ENCODE data around the gene CYP2C18. TPM values are rescaled to one million over a fixed set of nuclear protein-coding genes. Genes with fewer than 3 reads are reported as not detected.
"Not testable (repeated sequence)": the region's sequence is repeated elsewhere in the genome, so short reads cannot be mapped to it uniquely, and the experiment has no call there.

CYP2C18 gene
- 0.15 TPM for polyA plus RNA-seq (2013, experiment 1 of 2)
- polyA plus RNA-seq (2013, experiment 2 of 2), result not detected

GRCh38 chr10:94683214-94684054 lies at the start of gene CYP2C18:
Gene CYP2C18 (plus strand): TSS chr10:94683729. CDS start chr10:94683820, 91 bp downstream.
- Histone ChIP-seq H3K27ac (ENCODE audit: low read depth, low read length, severe bottlenecking) (no peak within 1 kb of the TSS), H3K4me3 (ENCODE audit: extremely low read depth, insufficient read depth, low read length, poor library complexity, severe bottlenecking) (no peak within 1 kb of the TSS), H3K4me1 (ENCODE audit: control insufficient read depth, insufficient read depth, low read length, poor library complexity, severe bottlenecking) (no peaks in the 10 kb centered on the region), H3K9me3 (ENCODE audit: control insufficient read depth, low read length) (no peaks in the 10 kb centered on the region), H3K36me3 (ENCODE audit: control insufficient read depth, insufficient read depth, low read length) (no peaks in the 10 kb centered on the region)
- 85 to 90% methylated on average over 6 to 8 of the region's 10 CpGs for WGBS, 2 experiments (ENCODE audit: insufficient coverage in 2 of 2)

DNA sequence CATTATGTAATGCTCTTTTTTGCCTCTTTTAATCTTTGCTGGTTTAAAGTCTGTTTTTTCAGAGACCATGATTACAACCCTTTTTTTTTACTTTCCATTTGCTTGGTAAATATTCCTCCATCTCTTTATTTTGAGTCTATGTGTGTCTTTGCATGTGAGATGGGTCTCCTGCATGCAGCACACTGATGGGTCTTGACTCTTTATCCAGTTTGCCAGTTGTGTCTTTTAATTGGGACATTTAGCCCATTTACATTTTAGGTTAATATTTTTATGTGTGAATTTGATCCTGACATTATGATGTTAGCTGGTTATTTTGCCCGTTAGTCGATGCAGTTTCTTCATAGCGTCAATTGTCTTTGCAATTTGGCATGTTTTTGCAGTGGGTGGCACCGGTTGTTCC lies 45.4 kb upstream of the CYP2C18 start:
- H3K36me3 ChIP-seq (ENCODE audit: control insufficient read depth, insufficient read depth, low read length); H3K27ac ChIP-seq (ENCODE audit: low read depth, low read length, severe bottlenecking); H3K4me1 ChIP-seq (ENCODE audit: control insufficient read depth, insufficient read depth, low read length, poor library complexity, severe bottlenecking); H3K4me3 ChIP-seq (ENCODE audit: extremely low read depth, insufficient read depth, low read length, poor library complexity, severe bottlenecking): not testable (repeated sequence)
- H3K9me3 ChIP-seq (ENCODE audit: control insufficient read depth, low read length), result peaks cover 17% of the 10 kb centered on the region
- 90 to 96% methylated on average over 4 of the region's 4 CpGs for WGBS, 2 experiments (ENCODE audit: insufficient coverage in 2 of 2)

GRCh38 chr10:94639902-94640301 lies 43.6 kb upstream of the CYP2C18 start:
- WGBS, 2 experiments (ENCODE audit: insufficient coverage in 2 of 2), result 97 to 100% methylated on average over 2 to 3 of the region's 8 CpGs
- Histone ChIP-seq H3K4me3 (ENCODE audit: extremely low read depth, insufficient read depth, low read length, poor library complexity, severe bottlenecking) (no peak overlapping the region), H3K27ac (ENCODE audit: low read depth, low read length, severe bottlenecking) (no peak overlapping the region), H3K9me3 (ENCODE audit: control insufficient read depth, low read length) (peaks cover 13% of the 10 kb centered on the region), H3K4me1 (ENCODE audit: control insufficient read depth, insufficient read depth, low read length, poor library complexity, severe bottlenecking) (no peaks in the 10 kb centered on the region), H3K36me3 (ENCODE audit: control insufficient read depth, insufficient read depth, low read length) (no peaks in the 10 kb centered on the region)

- Histone ChIP-seq H3K36me3 (ENCODE audit: control insufficient read depth, insufficient read depth, low read length) (no peaks in the 10 kb centered on the region), H3K4me1 (ENCODE audit: control insufficient read depth, insufficient read depth, low read length, poor library complexity, severe bottlenecking) (no peaks in the 10 kb centered on the region)
- 82 to 100% methylated on average over 1 to 2 of the region's 3 CpGs for WGBS, 2 experiments (ENCODE audit: insufficient coverage in 2 of 2)
Measured at GRCh38 chr10:94640562-94640961, 43.0 kb upstream of the CYP2C18 start.

GRCh38 chr10:94641480-94641879 lies 42.0 kb upstream of the CYP2C18 start:
- H3K4me1 ChIP-seq (ENCODE audit: control insufficient read depth, insufficient read depth, low read length, poor library complexity, severe bottlenecking), result no peaks in the 10 kb centered on the region
- H3K4me3 ChIP-seq (ENCODE audit: extremely low read depth, insufficient read depth, low read length, poor library complexity, severe bottlenecking), result no peak overlapping the region
- WGBS, 2 experiments (ENCODE audit: insufficient coverage in 2 of 2), result 75 to 89% methylated on average over 2 of the region's 4 CpGs
- H3K9me3 ChIP-seq (ENCODE audit: control insufficient read depth, low read length), result peaks cover 13% of the 10 kb centered on the region
- no peaks in the 10 kb centered on the region for H3K36me3 ChIP-seq (ENCODE audit: control insufficient read depth, insufficient read depth, low read length)
- H3K27ac ChIP-seq (ENCODE audit: low read depth, low read length, severe bottlenecking), result no peak overlapping the region

More at GRCh38 chr10:94640562-94640961, 43.0 kb upstream of the CYP2C18 start:
- no peak overlapping the region for H3K27ac ChIP-seq (ENCODE audit: low read depth, low read length, severe bottlenecking)
- H3K4me3 ChIP-seq (ENCODE audit: extremely low read depth, insufficient read depth, low read length, poor library complexity, severe bottlenecking), result no peak overlapping the region
- H3K9me3 ChIP-seq (ENCODE audit: control insufficient read depth, low read length), result peaks cover 13% of the 10 kb centered on the region

DNA sequence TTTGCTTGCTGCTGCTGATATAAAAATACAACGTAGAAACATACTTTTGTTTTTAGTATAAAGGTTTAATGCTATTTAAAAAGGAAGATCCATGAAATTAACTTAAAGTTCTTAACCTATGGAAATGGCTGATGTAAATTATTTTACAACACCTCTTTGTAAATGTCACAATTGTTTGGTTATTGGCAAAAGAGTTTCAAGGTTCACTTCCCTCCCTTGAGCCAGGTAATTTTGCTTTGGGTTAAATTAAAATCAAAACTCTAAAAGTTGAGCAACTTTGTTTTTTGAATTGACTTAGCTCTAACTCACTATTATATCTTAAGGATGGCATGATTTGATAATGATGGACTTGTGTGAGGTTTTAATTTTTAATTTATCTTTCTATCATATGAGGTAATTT lies 39.2 kb upstream of the CYP2C18 start:
- H3K4me3 ChIP-seq (ENCODE audit: extremely low read depth, insufficient read depth, low read length, poor library complexity, severe bottlenecking), result no peak overlapping the region
- WGBS, 2 experiments (ENCODE audit: insufficient coverage in 2 of 2), result no CpG with 5 or more reads among the region's 1 CpG
- H3K9me3 ChIP-seq (ENCODE audit: control insufficient read depth, low read length), result peaks cover 3% of the 10 kb centered on the region
- no peaks in the 10 kb centered on the region for H3K4me1 ChIP-seq (ENCODE audit: control insufficient read depth, insufficient read depth, low read length, poor library complexity, severe bottlenecking)
- no peaks in the 10 kb centered on the region for H3K36me3 ChIP-seq (ENCODE audit: control insufficient read depth, insufficient read depth, low read length)
- no peak overlapping the region for H3K27ac ChIP-seq (ENCODE audit: low read depth, low read length, severe bottlenecking)

- Histone ChIP-seq H3K9me3 (ENCODE audit: control insufficient read depth, low read length) (no peaks in the 10 kb centered on the region), H3K4me1 (ENCODE audit: control insufficient read depth, insufficient read depth, low read length, poor library complexity, severe bottlenecking) (no peaks in the 10 kb centered on the region), H3K4me3 (ENCODE audit: extremely low read depth, insufficient read depth, low read length, poor library complexity, severe bottlenecking) (no peak overlapping the region), H3K27ac (ENCODE audit: low read depth, low read length, severe bottlenecking) (no peak overlapping the region), H3K36me3 (ENCODE audit: control insufficient read depth, insufficient read depth, low read length) (no peaks in the 10 kb centered on the region)
- 100% methylated on average over 1 of the region's 2 CpGs; no CpG with 5 or more reads in 1 of the 2 experiments for WGBS, 2 experiments (ENCODE audit: insufficient coverage in 2 of 2)
Measured at GRCh38 chr10:94645285-94645684, 38.2 kb upstream of the CYP2C18 start.

DNA sequence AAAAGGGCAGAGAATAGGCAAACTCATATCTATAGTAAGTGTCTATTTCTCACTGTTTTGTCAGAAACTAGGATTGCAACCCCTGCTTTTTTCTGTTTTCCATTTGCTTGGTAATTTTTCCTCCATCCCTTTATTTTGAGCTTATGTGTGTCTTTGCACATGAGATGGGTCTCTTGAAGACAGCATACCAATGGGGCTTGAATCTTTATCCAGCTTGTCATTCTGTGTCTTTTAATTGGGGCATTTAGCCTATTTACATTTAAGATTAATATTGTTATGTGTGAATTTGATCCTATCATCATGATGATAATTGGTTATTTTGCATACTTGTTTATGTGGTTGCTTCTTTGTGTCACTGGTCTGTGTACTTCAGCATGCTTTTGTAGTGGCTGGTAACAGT lies 28.3 kb upstream of the CYP2C18 start:
- not testable (repeated sequence) for H3K9me3 ChIP-seq (ENCODE audit: control insufficient read depth, low read length); H3K36me3 ChIP-seq (ENCODE audit: control insufficient read depth, insufficient read depth, low read length); H3K27ac ChIP-seq (ENCODE audit: low read depth, low read length, severe bottlenecking); H3K4me3 ChIP-seq (ENCODE audit: extremely low read depth, insufficient read depth, low read length, poor library complexity, severe bottlenecking); H3K4me1 ChIP-seq (ENCODE audit: control insufficient read depth, insufficient read depth, low read length, poor library complexity, severe bottlenecking)

DNA sequence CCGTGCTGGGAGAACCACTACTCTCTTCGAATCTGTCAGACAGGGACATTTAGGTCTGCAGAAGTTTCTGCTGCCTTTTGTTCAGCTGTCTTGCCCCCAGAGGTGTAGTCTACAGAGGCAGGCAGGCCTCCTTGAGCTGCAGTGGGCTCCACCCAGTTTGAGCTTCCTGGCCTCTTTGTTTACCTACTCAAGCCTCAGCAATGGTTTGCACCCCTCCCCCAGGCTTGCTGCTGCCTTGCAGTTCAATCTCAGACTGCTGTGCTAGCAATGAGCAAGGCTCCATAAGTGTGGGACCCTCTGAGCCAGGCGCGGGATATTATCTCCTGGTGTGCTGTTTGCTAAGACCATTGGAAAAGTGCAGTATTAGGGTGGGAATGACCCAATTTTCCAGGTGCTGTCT lies 20.5 kb upstream of the CYP2C18 start:
- 76 to 78% methylated on average over 4 of the region's 4 CpGs for WGBS, 2 experiments (ENCODE audit: insufficient coverage in 2 of 2)
- not testable (repeated sequence) for H3K27ac ChIP-seq (ENCODE audit: low read depth, low read length, severe bottlenecking); H3K4me1 ChIP-seq (ENCODE audit: control insufficient read depth, insufficient read depth, low read length, poor library complexity, severe bottlenecking); H3K4me3 ChIP-seq (ENCODE audit: extremely low read depth, insufficient read depth, low read length, poor library complexity, severe bottlenecking); H3K36me3 ChIP-seq (ENCODE audit: control insufficient read depth, insufficient read depth, low read length); H3K9me3 ChIP-seq (ENCODE audit: control insufficient read depth, low read length)

DNA sequence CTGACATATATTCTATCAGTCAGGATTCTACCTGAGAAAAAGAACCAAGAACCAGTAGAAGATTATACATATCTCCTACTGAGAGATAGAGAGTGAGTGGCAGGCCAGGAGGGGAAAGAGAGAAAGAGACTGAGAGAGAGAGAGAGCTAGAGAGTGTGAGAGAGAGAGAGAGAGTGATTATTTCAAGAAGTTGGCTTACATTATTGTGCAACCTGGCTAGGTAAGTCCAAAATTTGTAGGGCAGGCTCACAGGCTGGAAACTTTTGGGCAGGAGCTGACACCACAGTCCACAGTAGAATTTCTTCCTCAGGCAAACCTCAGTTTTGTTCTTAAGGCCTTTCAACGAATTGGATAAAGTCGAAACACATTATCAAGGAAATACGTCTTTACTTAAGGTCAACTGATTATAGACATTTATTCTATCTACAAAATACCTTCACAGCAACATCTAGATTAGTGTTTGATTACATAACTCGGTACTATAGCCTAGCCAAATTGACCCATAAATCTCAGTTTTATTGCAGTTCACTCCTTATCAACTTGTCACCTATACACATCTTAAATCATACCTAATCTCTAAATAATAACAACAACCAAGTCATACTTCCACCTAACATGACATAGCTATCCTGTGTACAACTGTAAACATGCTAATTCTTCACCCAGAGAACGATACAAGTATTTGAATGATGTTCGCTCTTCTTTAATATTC lies 17.0 kb upstream of the CYP2C18 start:
- no peaks in the 10 kb centered on the region for H3K9me3 ChIP-seq (ENCODE audit: control insufficient read depth, low read length)
- H3K4me3 ChIP-seq (ENCODE audit: extremely low read depth, insufficient read depth, low read length, poor library complexity, severe bottlenecking), result no peak overlapping the region
- WGBS, 2 experiments (ENCODE audit: insufficient coverage in 2 of 2), result 84 to 93% methylated on average over 3 to 4 of the region's 6 CpGs
- H3K36me3 ChIP-seq (ENCODE audit: control insufficient read depth, insufficient read depth, low read length), result no peaks in the 10 kb centered on the region
- H3K27ac ChIP-seq (ENCODE audit: low read depth, low read length, severe bottlenecking), result no peak overlapping the region
- no peaks in the 10 kb centered on the region for H3K4me1 ChIP-seq (ENCODE audit: control insufficient read depth, insufficient read depth, low read length, poor library complexity, severe bottlenecking)

Measured in mesodermal cell (in vitro differentiated cells).